Loucy (cell line): ENCODE data around the gene GABRB2.

Experiments
- CTCF ChIP-seq: fragments of 200-600 bp; sonication (generic); conservative IDR thresholded peaks from 2 replicates; pipeline ENCODE4 v1.5.1; 2014; ENCODE audit warnings: mild to moderate bottlenecking, antibody characterized with exemption, low read length
- EZH2phosphoT487 ChIP-seq: fragments of 200-600 bp; IDR thresholded peaks from 2 replicates; pipeline ENCODE4 v1.6.1; 2018; ENCODE audit warnings: antibody characterized with exemption, mild to moderate bottlenecking, moderate library complexity, borderline replicate concordance

GRCh38 chr5:161539016-161539415 lies 7.5 kb downstream of the GABRB2 start:
- TF ChIP-seq CTCF (no peak), EZH2phosphoT487 (no peak)
